ENCODE measurements around the gene UBE2I.

Gene UBE2I

GRCh38 chr16:1344499-1344898 lies 35.1 kb downstream of the UBE2I start:
- DNase-seq, result no peak

GRCh38 chr16:1345087-1345486 lies 35.7 kb downstream of the UBE2I start:
- no peak for DNase-seq

DNA sequence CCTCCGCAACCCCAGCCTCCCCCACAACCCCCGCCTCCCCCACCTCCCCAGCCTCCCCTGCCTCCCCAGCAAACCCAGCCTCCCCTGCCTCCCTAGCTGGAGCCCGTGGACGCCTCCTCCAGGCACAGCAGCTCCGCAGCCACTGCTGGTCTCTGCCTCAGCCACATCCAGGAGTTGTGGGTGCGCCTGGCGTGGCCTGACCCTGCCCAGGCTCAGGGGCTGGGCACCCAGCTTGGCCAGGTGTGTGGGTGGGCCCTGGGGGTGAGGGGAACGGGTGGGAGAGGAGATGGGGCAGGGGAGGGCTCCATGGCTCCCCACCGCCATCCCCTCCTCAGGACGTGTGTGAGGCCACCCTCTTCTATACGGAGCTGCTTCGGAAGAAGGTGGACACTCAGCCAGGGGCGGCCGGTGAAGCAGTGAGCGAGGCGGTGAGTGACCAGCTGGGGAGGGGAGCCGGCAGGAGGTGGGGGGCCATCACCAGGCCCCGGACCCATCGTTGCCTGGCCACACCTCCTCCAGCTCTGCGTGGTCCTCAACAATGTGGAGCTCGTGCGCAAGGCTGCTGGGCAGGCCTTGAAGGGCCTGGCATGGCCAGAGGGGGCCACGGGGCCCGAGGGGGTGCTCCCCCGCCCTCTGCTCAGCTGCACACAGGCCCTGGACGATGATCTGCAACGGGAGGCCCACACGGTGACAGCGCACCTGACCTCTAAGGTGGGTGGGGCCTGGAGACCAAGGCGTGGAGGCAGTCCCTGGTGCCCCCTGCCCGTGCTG lies 36.4 kb downstream of the UBE2I start:
- no peak for DNase-seq

- no peak for DNase-seq
Measured at GRCh38 chr16:1346422-1347285, 37.2 kb downstream of the UBE2I start.

DNA sequence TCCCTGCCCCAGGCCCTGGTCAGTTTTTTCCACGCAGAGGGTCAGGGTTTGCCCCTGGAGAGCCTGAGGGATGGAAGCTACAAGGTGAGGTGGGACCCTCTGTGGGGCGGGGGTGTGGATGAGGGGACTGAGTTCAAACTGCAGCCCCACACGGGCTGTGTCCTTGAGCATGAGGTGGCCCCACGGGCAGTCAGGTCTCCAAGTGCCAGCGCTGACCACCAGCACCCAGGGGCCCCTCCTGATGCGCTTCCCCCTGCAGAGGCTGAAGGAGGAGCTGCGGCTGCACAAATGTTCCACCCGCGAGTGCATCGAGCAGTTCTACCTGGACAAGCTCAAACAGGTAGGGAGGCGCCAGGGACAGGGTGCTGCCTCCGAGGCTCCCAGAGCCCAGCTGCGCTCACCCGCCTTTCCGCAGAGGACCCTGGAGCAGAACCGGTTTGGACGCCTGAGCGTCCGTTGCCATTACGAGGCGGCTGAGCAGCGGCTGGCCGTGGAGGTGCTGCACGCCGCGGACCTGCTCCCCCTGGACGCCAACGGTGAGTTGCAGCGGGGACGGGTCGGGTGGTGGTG lies 37.9 kb downstream of the UBE2I start:
- DNase-seq, result no peak

GRCh38 chr16:1347962-1348361 lies 38.5 kb downstream of the UBE2I start:
- no peak for DNase-seq

DNA sequence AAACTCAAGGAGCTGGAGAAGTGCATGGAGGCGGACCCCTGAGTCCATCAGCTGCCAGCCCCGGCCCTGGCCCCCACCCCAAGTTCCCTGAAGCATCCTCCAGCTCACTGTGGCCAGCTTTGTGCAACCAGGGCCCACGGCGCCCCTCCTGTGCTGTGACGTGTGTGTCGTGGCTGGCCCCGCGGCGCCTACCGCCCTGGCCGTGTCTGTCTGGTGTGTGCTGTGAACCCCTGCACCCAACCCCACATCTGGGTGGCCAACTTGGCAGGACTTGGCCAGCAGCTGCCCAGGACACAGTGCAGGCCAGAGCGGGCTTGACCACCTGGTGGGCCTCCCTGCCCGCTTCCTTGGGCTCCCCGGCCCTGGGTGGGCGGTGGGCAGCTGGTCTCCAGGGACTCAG lies 39.0 kb downstream of the UBE2I start:
- DNase-seq, result no peak

DNA sequence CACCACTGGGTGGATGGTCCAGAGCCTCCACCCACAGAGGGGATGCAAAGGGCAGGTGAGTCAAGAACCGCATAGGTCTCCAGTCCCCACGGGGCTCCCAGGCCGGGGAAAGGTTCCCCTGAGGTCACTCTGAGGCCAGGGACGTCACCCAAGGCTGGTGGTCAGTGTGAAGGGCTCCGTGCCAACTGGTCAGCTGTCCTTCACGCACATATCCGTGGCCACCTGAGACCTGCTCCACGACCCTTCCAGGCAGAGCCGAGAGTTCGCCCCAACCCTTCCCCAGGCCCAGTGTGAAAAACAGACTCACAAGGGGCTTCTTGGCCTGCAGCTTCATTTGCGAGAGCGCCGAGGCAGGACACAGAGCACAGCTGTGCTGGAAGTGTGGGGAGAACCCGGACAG lies 39.5 kb downstream of the UBE2I start:
- DNase-seq, result no peak

GRCh38 chr16:1349351-1349750 lies 39.9 kb downstream of the UBE2I start:
- DNase-seq, result no peak

GRCh38 chr16:1349951-1350350 lies 40.5 kb downstream of the UBE2I start:
- DNase-seq, result no peak

- DNase-seq, result no peak
Measured at GRCh38 chr16:1350691-1351090, 41.3 kb downstream of the UBE2I start.

DNA sequence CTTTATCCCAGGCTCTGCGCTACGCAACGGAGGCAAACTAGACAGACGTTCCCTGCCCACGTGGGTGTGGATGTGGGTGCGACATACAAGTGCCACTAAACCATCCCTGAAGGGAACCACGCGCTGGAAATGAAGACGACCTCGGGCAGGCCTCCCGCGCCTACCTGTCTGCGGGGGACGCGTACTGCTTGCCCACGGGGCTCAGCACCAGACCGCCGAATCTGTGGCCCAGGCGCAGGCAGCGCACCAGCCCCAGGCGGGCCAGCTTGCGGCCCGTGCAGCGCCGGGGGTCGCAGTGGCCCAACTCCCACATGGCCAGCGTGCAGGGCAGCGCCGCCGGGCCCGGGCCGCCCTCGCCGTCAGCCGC lies 41.8 kb downstream of the UBE2I start:
- DNase-seq, result no peak

GRCh38 chr16:1351582-1352362 lies 42.3 kb downstream of the UBE2I start, which contains the start of the genes GNPTG and TSR3:
TSS of gene GNPTG (plus strand) at chr16:1351931. CDS start at chr16:1351966, 35 bp downstream.
TSS of gene TSR3 (minus strand) at chr16:1351878. CDS start at chr16:1351804, 74 bp downstream.
- peak; percentile 85 for DNase-seq

GRCh38 chr16:1354815-1355540 lies 45.5 kb downstream of the UBE2I start:
- no peak for DNase-seq

- DNase-seq, result no peak
Measured at GRCh38 chr16:1355591-1355990, 46.2 kb downstream of the UBE2I start.

DNA sequence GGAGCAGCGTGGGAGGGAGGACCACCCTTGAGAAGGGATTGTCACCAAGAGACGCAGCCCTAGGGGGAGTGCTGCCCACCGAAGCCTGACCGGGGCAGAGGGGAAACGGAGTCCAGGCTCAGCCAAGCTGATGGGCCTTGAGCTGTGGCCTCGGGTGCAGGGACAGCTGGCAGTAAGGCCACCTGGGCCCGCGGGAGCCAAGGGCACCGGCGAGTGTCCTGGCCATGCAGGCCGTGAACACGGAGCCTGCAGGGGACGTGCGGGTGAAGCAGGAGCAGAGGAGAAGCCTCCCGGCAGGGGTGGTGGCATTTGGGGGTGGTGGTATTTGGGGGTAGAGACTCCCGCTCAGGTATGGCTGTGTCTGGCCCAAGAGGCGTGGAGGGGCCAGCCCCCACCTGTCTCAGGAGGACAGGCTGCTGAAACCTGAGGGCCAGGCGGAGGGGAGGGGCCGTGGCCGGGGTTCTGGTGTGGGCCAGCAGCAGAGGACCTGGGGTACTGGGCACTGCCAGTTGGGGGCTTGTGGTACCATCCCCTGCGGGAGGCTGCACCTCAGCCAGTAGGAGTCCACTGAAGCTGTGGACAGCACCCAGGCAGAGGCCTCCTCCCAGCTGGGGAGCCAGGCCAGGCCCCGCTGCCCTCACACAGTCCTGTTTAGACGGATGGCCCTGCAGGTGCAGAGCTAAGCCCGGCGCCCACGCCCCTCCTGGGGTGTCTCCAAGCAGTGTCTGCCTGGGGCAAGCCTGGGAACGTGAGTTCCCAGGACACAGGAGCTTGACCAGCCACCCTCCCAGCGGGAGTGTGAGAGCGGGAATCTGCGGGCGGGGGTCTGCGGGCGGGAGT lies 46.8 kb downstream of the UBE2I start:
- DNase-seq, result no peak

DNA sequence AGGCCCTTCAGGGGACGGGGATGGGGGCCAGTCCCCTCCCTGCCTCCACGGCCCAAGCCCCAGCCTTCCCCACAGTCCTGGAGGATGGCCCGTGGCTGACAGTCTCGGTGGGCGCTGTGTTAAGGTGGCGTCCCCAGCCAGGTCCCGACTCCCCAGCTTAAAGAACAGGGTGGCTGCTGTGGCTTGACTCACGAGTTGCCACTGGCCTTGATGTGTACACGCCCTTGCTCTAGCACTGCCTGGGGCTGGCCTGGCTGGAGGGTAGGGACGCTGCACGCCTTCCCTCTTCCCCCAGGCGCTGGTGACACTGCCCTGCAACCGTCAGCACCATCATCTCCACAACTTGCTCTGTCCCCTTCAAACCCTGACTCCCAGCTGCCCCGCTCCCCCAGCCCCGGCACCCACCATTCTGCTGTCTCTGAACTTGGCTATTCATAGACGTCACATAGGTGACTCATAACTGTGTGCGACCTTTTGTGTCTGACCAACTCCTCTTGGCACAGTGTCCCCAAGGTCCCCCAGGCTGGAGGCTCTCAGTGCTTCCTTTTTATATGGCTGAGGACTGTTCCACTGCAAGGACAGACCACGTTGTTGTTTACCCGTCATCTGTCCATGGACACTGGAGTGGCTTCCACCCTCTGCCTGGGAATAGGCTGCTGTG lies 48.6 kb downstream of the UBE2I start:
- no peak for DNase-seq

DNA sequence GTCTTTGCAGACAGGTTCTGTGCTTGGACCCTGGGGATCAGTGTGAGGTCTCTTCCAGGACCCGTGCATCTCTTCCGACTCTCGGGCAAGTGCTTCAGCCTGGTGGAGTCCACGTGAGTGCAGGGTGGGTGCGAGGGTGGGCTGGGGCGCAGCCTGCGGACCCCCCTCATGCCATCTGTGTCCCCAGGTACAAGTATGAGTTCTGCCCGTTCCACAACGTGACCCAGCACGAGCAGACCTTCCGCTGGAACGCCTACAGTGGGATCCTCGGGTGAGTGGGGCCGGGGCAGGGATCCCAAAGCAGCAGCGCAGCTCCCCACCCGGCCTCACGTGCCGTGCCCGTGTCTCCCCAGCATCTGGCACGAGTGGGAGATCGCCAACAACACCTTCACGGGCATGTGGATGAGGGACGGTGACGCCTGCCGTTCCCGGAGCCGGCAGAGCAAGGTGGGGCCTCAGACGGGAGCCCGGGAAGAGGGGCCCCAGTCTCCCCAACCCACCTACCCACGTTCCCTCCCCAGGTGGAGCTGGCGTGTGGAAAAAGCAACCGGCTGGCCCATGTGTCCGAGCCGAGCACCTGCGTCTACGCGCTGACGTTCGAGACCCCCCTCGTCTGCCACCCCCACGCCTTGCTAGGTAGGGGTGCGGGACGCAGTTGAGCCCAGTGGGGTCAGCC lies 52.4 kb downstream of the UBE2I start:
- no peak for DNase-seq

DNA sequence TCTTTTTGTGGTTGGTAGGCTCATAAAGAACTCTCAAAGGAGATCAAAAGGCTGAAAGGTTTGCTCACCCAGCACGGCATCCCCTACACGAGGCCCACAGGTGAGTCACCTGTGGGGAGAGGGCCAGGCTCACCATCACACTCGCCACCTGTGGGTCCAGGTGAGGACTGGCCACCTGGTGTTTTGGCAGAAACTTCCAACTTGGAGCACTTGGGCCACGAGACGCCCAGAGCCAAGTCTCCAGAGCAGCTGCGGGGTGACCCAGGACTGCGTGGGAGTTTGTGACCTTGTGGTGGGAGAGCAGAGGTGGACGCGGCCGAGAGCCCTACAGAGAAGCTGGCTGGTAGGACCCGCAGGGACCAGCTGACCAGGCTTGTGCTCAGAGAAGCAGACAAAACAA lies 53.4 kb downstream of the UBE2I start:
- no peak for DNase-seq

- DNase-seq, result peak; percentile 72
Measured at GRCh38 chr16:1363501-1364041, 54.1 kb downstream of the UBE2I start.

All from stimulated activated CD4-positive, alpha-beta T cell treated with anti-CD3 and anti-CD28 coated beads, Interleukin-4, amount 100 ng/mL, for 24 hours (primary cell).